Measurements from ENCODE around the gene SPTBN4. TPM values are rescaled to one million over a fixed set of nuclear protein-coding genes. Genes with fewer than 3 reads are reported as not detected.
A peak's percentile ranks its signal among the peaks of the same experiment; 100 is the strongest.
"Not testable (repeated sequence)": the region's sequence is repeated elsewhere in the genome, so short reads cannot be mapped to it uniquely, and the experiment has no call there.

The SPTBN4 gene
- total RNA-seq, 1 donor, result 0.72 TPM

DNA sequence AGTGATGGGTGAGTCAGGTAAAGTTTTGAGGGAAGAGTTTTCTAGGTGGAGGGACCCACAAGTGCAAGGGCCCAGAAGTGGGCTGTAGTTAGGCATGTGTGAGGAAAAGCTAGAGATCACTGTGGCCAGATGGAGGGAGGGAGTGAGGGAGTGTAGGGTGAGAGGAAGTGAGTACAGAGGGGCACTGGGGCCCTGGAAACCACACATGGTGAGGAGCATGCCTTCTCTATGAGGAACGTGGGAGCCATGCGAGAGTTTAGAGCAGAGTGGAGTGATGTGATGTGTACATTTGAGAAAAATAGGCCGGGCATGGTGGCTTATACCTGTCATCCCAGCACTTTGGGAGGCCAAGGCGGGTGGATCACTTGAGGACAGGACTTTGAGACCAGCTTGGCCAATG is 95.1 kb downstream of the SPTBN4 start:
- TF ChIP-seq, protein P1, sequence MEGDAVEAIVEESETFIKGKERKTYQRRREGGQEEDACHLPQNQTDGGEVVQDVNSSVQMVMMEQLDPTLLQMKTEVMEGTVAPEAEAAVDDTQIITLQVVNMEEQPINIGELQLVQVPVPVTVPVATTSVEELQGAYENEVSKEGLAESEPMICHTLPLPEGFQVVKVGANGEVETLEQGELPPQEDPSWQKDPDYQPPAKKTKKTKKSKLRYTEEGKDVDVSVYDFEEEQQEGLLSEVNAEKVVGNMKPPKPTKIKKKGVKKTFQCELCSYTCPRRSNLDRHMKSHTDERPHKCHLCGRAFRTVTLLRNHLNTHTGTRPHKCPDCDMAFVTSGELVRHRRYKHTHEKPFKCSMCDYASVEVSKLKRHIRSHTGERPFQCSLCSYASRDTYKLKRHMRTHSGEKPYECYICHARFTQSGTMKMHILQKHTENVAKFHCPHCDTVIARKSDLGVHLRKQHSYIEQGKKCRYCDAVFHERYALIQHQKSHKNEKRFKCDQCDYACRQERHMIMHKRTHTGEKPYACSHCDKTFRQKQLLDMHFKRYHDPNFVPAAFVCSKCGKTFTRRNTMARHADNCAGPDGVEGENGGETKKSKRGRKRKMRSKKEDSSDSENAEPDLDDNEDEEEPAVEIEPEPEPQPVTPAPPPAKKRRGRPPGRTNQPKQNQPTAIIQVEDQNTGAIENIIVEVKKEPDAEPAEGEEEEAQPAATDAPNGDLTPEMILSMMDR (IDR thresholded peaks at IDR 0.05; ENCODE audit: extremely low read depth, low read depth, low read length), result no peak
- Histone ChIP-seq H3K9me3 (ENCODE audit: low read depth, low read length) (no peaks in the 10 kb centered on the region), H3K36me3 (ENCODE audit: insufficient read depth, low read length) (no peaks in the 10 kb centered on the region), H3K79me2 (ENCODE audit: insufficient read depth, low read length) (no peaks in the 10 kb centered on the region), H3K4me1 (ENCODE audit: insufficient read depth, low read length) (no peaks in the 10 kb centered on the region), H3K27me3 (ENCODE audit: insufficient read depth, low read length) (peaks cover 4% of the 10 kb centered on the region), H3K27ac (ENCODE audit: low read depth, low read length) (no peak overlapping the region), H3K4me2 (ENCODE audit: insufficient read depth, low read length) (no peak overlapping the region), H3K4me3 (ENCODE audit: insufficient read depth, low read length) (no peak overlapping the region), H2AFZ (ENCODE audit: low read length) (no peak overlapping the region), H4K20me1 (ENCODE audit: insufficient read depth, low read length) (no peaks in the 10 kb centered on the region)
- DNase-seq (ENCODE audit: insufficient read length, low spot score, missing footprints), result peak; percentile 32

DNA sequence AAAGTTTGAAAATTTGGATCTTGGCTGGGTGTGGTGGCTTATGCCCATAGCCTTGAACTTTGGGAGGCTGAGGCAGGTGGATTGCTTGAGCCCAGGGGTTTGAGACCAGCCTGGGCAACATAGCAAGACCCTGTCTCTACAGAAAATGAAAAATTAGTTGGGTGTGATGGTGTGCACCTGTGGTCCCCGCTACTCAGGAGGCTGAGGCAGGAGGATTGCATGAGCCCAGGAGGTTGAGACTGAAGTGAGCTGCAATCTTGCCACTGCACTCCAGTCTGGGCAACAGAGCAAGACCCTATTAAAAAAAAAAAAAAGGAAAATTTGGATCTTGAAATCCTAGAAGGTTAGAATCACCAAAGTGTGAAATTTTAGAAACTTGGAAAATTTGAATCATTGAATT is 97.7 kb downstream of the SPTBN4 start:
- not testable (repeated sequence) for H3K36me3 ChIP-seq (ENCODE audit: insufficient read depth, low read length); H3K27ac ChIP-seq (ENCODE audit: low read depth, low read length); H2AFZ ChIP-seq (ENCODE audit: low read length); H3K27me3 ChIP-seq (ENCODE audit: insufficient read depth, low read length); H3K79me2 ChIP-seq (ENCODE audit: insufficient read depth, low read length); H3K9me3 ChIP-seq (ENCODE audit: low read depth, low read length); H3K4me2 ChIP-seq (ENCODE audit: insufficient read depth, low read length); H4K20me1 ChIP-seq (ENCODE audit: insufficient read depth, low read length); H3K4me3 ChIP-seq (ENCODE audit: insufficient read depth, low read length); DNase-seq (ENCODE audit: insufficient read length, low spot score, missing footprints); H3K4me1 ChIP-seq (ENCODE audit: insufficient read depth, low read length)

DNA sequence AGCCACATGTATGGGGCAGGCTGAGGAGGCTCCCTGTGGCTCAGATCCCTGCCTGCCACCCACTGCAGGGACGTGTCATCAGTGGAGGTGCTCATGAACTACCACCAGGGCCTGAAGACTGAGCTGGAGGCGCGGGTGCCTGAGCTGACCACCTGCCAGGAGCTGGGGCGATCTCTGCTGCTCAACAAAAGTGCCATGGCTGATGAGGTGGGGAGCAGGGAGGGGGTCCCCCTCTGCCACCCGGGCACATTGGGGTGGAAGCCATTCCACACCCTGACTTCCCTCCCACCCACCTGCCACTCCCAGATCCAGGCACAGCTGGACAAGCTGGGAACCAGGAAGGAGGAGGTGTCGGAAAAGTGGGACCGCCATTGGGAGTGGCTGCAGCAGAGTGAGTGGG is 98.6 kb downstream of the SPTBN4 start:
- Histone ChIP-seq H3K27me3 (ENCODE audit: insufficient read depth, low read length) (peaks cover 7% of the 10 kb centered on the region), H2AFZ (ENCODE audit: low read length) (no peak overlapping the region), H3K27ac (ENCODE audit: low read depth, low read length) (no peak overlapping the region), H3K4me3 (ENCODE audit: insufficient read depth, low read length) (no peak overlapping the region), H3K4me1 (ENCODE audit: insufficient read depth, low read length) (peaks cover 16% of the 10 kb centered on the region), H3K9me3 (ENCODE audit: low read depth, low read length) (no peaks in the 10 kb centered on the region), H3K36me3 (ENCODE audit: insufficient read depth, low read length) (no peaks in the 10 kb centered on the region), H3K79me2 (ENCODE audit: insufficient read depth, low read length) (no peaks in the 10 kb centered on the region), H4K20me1 (ENCODE audit: insufficient read depth, low read length) (no peaks in the 10 kb centered on the region), H3K4me2 (ENCODE audit: insufficient read depth, low read length) (no peak overlapping the region)
- DNase-seq (ENCODE audit: insufficient read length, low spot score, missing footprints), result peak; percentile 19
- TF ChIP-seq, protein P1 (IDR thresholded peaks at IDR 0.05; ENCODE audit: extremely low read depth, low read depth, low read length), result no peak

DNA sequence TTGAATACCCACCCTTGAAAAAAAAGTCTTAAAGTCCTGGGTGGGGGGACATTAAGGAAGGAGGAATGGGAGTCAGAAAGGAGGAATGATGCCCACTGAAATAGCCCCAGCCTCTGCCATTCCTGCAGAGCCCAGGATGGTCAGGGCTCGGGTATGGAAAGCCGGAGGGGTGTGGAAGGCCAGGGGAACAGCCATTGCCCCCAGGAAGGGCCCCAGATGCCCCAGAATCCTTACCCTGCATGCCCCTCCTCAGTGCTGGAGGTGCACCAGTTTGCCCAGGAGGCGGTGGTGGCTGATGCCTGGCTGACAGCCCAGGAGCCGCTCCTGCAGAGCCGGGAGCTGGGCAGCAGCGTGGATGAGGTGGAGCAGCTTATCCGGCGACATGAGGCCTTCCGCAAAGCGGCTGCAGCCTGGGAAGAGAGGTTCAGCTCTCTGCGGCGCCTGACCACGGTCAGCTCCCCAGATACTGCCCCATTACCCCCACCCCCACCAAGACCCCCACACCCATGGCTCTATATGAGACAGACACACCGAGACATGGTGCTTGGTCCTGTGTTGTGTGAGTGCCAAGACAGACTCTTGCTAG is 99.2 kb downstream of the SPTBN4 start:
- Histone ChIP-seq H3K4me2 (ENCODE audit: insufficient read depth, low read length) (no peak overlapping the region), H3K79me2 (ENCODE audit: insufficient read depth, low read length) (no peaks in the 10 kb centered on the region), H3K4me1 (ENCODE audit: insufficient read depth, low read length) (peaks cover 16% of the 10 kb centered on the region), H3K27ac (ENCODE audit: low read depth, low read length) (no peak overlapping the region), H4K20me1 (ENCODE audit: insufficient read depth, low read length) (no peaks in the 10 kb centered on the region), H3K4me3 (ENCODE audit: insufficient read depth, low read length) (no peak overlapping the region), H2AFZ (ENCODE audit: low read length) (no peak overlapping the region), H3K27me3 (ENCODE audit: insufficient read depth, low read length) (peaks cover 7% of the 10 kb centered on the region), H3K9me3 (ENCODE audit: low read depth, low read length) (no peaks in the 10 kb centered on the region), H3K36me3 (ENCODE audit: insufficient read depth, low read length) (no peaks in the 10 kb centered on the region)
- peak; percentile 71 for DNase-seq (ENCODE audit: insufficient read length, low spot score, missing footprints)
- TF ChIP-seq, protein P1 (IDR thresholded peaks at IDR 0.05; ENCODE audit: extremely low read depth, low read depth, low read length), result no peak

Measured in osteoblast (primary cell).